WERI-Rb-1 (cell line): ENCODE results near the gene RNF144B.

Experiments
- DNase-seq: peaks from one replicate; pipeline ENCODE4 v3.0.0-alpha.2; 2020
- H3K27ac ChIP-seq: fragments of 250-450 bp; sonication (Bioruptor Pico); 2 replicates; pipeline ENCODE4 v1.5.1; 2020; ENCODE audit warnings: mild to moderate bottlenecking, moderate library complexity
- H3K27me3 ChIP-seq: fragments of 250-450 bp; sonication (Bioruptor Pico); 2 replicates; pipeline ENCODE4 v1.5.1; 2021; ENCODE audit warnings: mild to moderate bottlenecking, low read depth, moderate library complexity; ENCODE audit not compliant: insufficient read depth, severe bottlenecking
- H3K36me3 ChIP-seq: fragments of 250-450 bp; sonication (Bioruptor Pico); 2 replicates; pipeline ENCODE4 v1.5.1; 2020; ENCODE audit warnings: mild to moderate bottlenecking, moderate library complexity
- H3K4me3 ChIP-seq: 2 replicates; pipeline ENCODE4 v1.5.1; 2011; ENCODE audit warnings: low read depth, mild to moderate bottlenecking, control low read depth, low read length
- H3K9me3 ChIP-seq: fragments of 250-450 bp; sonication (Bioruptor Pico); 2 replicates; pipeline ENCODE4 v1.5.1; 2021; ENCODE audit warnings: mild to moderate bottlenecking, moderate library complexity; ENCODE audit not compliant: severe bottlenecking
- CTCF ChIP-seq: IDR thresholded peaks from 2 replicates; pipeline ENCODE4 v1.5.1; 2011; ENCODE audit warnings: low read depth, mild to moderate bottlenecking, control low read depth, inconsistent platforms, low read length

RNF144B gene

DNA sequence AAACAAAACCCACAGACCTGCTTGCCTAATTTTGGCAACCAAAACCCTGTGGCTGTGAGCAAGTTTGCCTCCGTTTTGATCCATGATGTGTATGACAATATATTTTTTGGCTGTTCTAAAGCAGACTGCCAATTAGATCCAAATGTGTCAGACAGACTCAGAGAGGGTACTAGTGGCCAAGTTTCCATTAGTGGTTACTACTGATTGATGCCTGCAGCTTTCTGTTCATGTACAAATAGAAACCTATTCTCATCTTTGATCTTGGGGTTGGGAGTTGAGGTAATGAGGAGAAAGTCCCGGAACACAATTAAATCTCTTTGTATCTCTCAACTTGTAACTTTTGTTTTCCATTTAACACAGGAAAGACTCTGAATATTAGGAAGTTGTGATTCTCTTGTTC is 100.9 kb downstream of the RNF144B start:
- no peak for TF ChIP-seq CTCF
- H3K27ac ChIP-seq = no peak overlapping the region
- DNase-seq = no peak
- no peaks in the 10 kb centered on the region for H3K9me3 ChIP-seq
- no peaks in the 10 kb centered on the region for H3K36me3 ChIP-seq
- no peaks in the 10 kb centered on the region for H3K27me3 ChIP-seq
- H3K4me3 ChIP-seq = no peak overlapping the region

DNA sequence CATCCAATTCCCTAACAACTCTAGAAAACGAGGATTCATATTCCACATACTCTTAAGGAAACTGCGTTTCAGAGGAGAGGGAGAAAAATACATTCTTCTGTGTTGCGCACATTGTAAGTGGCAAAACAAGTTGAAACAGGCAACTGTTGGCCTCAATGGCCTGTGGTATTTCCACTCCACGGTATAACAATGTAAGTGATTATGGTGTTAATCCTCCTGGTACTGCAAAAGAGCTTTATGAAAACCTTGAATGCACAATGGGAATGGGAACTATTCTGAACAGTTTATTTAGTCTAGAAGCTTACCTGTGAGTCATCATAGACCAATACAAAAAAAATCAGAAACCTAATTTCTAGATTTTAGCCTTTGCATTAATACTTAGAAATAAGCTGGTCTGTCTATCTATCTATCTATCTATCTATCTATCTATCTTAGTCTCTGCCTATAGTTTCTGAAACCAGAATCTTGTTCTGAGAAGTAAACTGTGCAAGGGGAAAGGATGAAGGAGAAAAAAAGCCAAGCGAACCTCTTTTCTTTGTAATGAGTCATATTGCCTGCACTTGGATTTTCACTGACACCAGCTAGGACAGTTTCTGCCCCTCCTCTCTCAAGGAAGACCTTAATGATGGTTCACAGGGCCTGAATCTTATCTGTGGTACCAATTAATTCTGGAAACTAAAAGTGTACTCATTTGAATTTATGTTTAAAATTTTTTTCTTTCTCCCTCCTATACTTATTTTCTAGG is 101.5 kb downstream of the RNF144B start:
- H3K4me3 ChIP-seq = no peak overlapping the region
- no peak for TF ChIP-seq CTCF
- DNase-seq = no peak
- H3K36me3 ChIP-seq = no peaks in the 10 kb centered on the region
- H3K27me3 ChIP-seq = no peaks in the 10 kb centered on the region
- H3K9me3 ChIP-seq = no peaks in the 10 kb centered on the region
- H3K27ac ChIP-seq = no peak overlapping the region

GRCh38 chr6:18489335-18489734 is 102.2 kb downstream of the RNF144B start:
- Histone ChIP-seq H3K27ac (no peak overlapping the region), H3K36me3 (no peaks in the 10 kb centered on the region), H3K4me3 (no peak overlapping the region), H3K27me3 (no peaks in the 10 kb centered on the region), H3K9me3 (no peaks in the 10 kb centered on the region)
- no peak for DNase-seq
- no peak for TF ChIP-seq CTCF

DNA sequence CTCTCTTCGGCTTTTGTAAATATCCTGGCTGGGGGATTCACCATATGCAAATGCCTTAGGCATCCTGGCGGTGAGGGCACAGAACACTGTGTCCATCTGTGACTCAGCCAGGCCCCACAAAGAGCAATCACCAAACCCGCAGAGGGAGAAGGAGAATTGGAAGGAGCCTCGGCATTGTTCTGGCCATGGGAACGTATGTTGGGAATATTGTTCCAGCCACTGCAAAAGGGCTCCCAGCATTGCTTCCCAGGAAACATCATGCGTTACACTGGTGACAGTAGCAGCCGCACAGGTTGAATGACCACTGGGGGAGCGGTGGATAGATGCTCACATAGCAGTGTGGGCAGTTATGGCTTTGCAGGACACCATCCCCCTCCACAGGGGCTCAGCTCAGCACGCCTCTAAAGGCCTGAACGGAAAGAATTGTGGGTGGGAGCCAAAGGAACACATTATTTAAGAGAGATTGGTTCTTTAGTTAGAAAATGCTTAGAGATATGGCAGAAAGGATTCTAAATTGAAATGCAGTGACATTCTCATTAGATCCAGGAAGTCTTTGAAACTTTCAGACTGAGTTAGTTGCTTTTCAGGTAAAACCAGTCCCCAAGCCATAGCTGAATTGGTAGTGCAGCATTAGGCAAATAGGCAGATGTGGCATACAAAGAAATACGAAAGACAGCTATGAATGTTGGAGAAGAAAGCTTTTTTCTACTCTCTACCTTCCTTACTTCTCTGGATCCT is 104.3 kb downstream of the RNF144B start:
- TF ChIP-seq CTCF = no peak
- Histone ChIP-seq H3K4me3 (no peak overlapping the region), H3K27me3 (no peaks in the 10 kb centered on the region), H3K9me3 (no peaks in the 10 kb centered on the region), H3K36me3 (no peaks in the 10 kb centered on the region), H3K27ac (no peak overlapping the region)
- DNase-seq = no peak

GRCh38 chr6:18492972-18493371 is 105.8 kb downstream of the RNF144B start:
- no peaks in the 10 kb centered on the region for H3K36me3 ChIP-seq
- H3K27ac ChIP-seq = no peak overlapping the region
- no peak for DNase-seq
- no peak for TF ChIP-seq CTCF
- H3K9me3 ChIP-seq = no peaks in the 10 kb centered on the region
- H3K4me3 ChIP-seq = no peak overlapping the region
- no peaks in the 10 kb centered on the region for H3K27me3 ChIP-seq
